ENCODE measurements around the gene CCDC28B. TPM values are rescaled to one million over a fixed set of nuclear protein-coding genes. Genes with fewer than 3 reads are reported as not detected.

Gene CCDC28B
- total RNA-seq, 1 experiment from 2014 or later = 11.3 TPM

GRCh38 chr1:32247983-32248889 lies 47.8 kb downstream of the CCDC28B start:
- peak; percentile 86 to 88 for DNase-seq
- H3K4me3 ChIP-seq = no peak overlapping the region
- peaks cover 9% of the 10 kb centered on the region; the same call in 1 of the 2 replicates for H3K27me3 ChIP-seq
- peaks cover 21% of the 10 kb centered on the region for H3K4me1 ChIP-seq
- no peaks in the 10 kb centered on the region for H3K9me3 ChIP-seq (replicated peaks)
- no peaks in the 10 kb centered on the region for H3K36me3 ChIP-seq
- H3K27ac ChIP-seq = no peak overlapping the region

GRCh38 chr1:32249831-32250525 lies 49.6 kb downstream of the CCDC28B start:
- DNase-seq = no peak
- Histone ChIP-seq H3K9me3 (replicated peaks) (no peaks in the 10 kb centered on the region), H3K4me3 (no peak overlapping the region), H3K27me3 (peaks cover 9% of the 10 kb centered on the region; the same call in 1 of the 2 replicates), H3K4me1 (peaks cover 21% of the 10 kb centered on the region), H3K36me3 (no peaks in the 10 kb centered on the region), H3K27ac (no peak overlapping the region)

DNA sequence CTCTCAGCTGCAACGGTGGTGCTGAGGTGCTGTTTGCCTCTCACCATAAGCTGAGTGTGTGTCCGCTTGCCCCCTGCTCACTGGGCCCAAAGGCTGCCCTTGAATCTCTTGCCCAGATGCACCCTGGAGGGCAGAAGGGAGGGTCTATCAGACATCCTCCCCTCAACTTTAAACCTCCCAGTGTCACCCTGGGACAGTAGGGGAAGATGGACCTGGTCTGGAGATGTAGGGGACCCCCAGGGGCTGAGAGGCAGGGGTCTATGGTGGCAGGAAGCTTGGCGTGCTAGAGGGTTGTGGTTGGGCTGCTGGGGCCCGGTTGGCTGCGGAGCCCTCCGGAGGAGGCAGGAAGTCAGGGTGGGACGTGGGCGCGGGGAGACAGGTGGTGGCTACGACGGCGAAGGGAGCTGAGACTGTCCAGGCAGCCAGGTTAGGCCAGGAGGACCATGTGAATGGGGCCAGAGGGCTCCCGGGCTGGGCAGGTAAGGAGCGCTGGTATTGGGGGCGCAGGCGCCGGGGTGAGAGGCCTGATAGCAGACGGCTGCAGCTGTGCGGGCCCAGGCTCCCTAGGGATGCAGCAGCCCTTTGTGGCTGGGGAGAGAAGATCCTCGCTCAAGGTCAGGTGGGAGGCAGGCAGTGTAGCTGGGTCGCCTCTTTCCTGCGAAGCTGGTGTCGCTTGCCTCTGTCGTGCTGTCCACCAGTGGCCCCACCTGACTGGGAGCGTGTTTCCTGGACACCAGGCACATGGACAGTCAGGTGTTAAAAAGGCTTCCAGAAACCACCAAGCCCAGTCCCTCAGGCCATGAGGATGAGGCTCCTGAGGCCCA lies 50.7 kb downstream of the CCDC28B start, which contains the start of gene LCK:
Gene LCK (plus strand): TSS at position 373 of the 824 bp plus-strand sequence. CDS start 23,065 bp downstream, outside the sequence.
- Histone ChIP-seq H3K27me3 (peaks cover 13% of the 10 kb centered on the region; the same call in 1 of the 2 replicates), H3K27ac (no peak within 1 kb of the TSS), H3K36me3 (no peaks in the 10 kb centered on the region), H3K4me1 (peaks cover 21% of the 10 kb centered on the region), H3K4me3 (no peak within 1 kb of the TSS), H3K9me3 (replicated peaks) (no peaks in the 10 kb centered on the region)
- peak; percentile 39 to 54 for DNase-seq

Other genes with a start within 250 kb of the CCDC28B start
- gene KHDRBS1, start 186.7 kb upstream of the CCDC28B start, total RNA-seq (2014; rRNA removed; shearing (Covaris generic)) = 128 and 138 TPM in 2 replicates
- 11.1 and 11.6 TPM in 2 replicates for gene TMEM39B, start 127.7 kb upstream of the CCDC28B start, total RNA-seq (2014; rRNA removed; shearing (Covaris generic))
- 55.1 and 56.4 TPM in 2 replicates for gene KPNA6, start 92.5 kb upstream of the CCDC28B start, total RNA-seq (2014; rRNA removed; shearing (Covaris generic))
- 82.6 and 83.5 TPM in 2 replicates for gene TXLNA, start 20.9 kb upstream of the CCDC28B start, total RNA-seq (2014; rRNA removed; shearing (Covaris generic))
- gene IQCC, start 5.1 kb downstream of the CCDC28B start, total RNA-seq (2014; rRNA removed; shearing (Covaris generic)) = 5.6 and 6.1 TPM in 2 replicates
- not detected in 2 replicates for gene DCDC2B, start 8.5 kb downstream of the CCDC28B start, total RNA-seq (2014; rRNA removed; shearing (Covaris generic))
- gene TMEM234, start 21.8 kb downstream of the CCDC28B start, total RNA-seq (2014; rRNA removed; shearing (Covaris generic)) = 8.7 and 9.9 TPM in 2 replicates
- gene EIF3I, start 21.8 kb downstream of the CCDC28B start, total RNA-seq (2014; rRNA removed; shearing (Covaris generic)) = 290 and 295 TPM in 2 replicates
- gene FAM167B, start 46.6 kb downstream of the CCDC28B start, total RNA-seq (2014; rRNA removed; shearing (Covaris generic)) = not detected in 2 replicates
- gene LCK, start 50.7 kb downstream of the CCDC28B start, total RNA-seq (2014; rRNA removed; shearing (Covaris generic)) = 0.43 TPM in 1 of 2 replicates, not detected in the other
- 156 and 160 TPM in 2 replicates for gene HDAC1, start 91.5 kb downstream of the CCDC28B start, total RNA-seq (2014; rRNA removed; shearing (Covaris generic))
- gene MARCKSL1, start 135.6 kb downstream of the CCDC28B start, total RNA-seq (2014; rRNA removed; shearing (Covaris generic)) = 207 and 208 TPM in 2 replicates
- gene FAM229A, start 161.9 kb downstream of the CCDC28B start, total RNA-seq (2014; rRNA removed; shearing (Covaris generic)) = 2.1 and 4.2 TPM in 2 replicates
- gene TSSK3, start 161.9 kb downstream of the CCDC28B start, total RNA-seq (2014; rRNA removed; shearing (Covaris generic)) = 1.0 and 1.2 TPM in 2 replicates
- gene BSDC1, start 193.8 kb downstream of the CCDC28B start, total RNA-seq (2014; rRNA removed; shearing (Covaris generic)) = 49.4 and 54.5 TPM in 2 replicates

All from SJCRH30 (cell line).